Tibial artery (tissue), 4 donors: ENCODE data around the gene CCDC127.

ENCODE experiments used
- DNase-seq, 2 donors: peaks; one replicate each; pipeline ENCODE4 v3.0.0-alpha.2; 2019
- H3K27ac ChIP-seq, 2 donors: fragments of 200-600 bp; sonication (generic) in 1 of 2; 1 replicate in 1 of 2; 2 replicates in 1 of 2; pipeline ENCODE4 v1.5.1; 2018 to 2019; ENCODE audit warnings: mild to moderate bottlenecking in 1 of 2
- H3K27me3 ChIP-seq, 2 donors: fragments of 200-600 bp; sonication (generic) in 1 of 2; one replicate each; pipeline versions ENCODE4 v1.5.1 to v1.6.0; 2016 to 2019
- H3K36me3 ChIP-seq, 3 donors: fragments of 200-600 bp; sonication (generic) in 2 of 3; one replicate each; pipeline ENCODE4 v1.5.1; 2016 to 2019; ENCODE audit warnings: mild to moderate bottlenecking in 2 of 3
- H3K4me1 ChIP-seq, 4 donors: fragments of 200-600 bp; sonication (generic) in 2 of 4; 1 replicate in 3 of 4; 2 replicates in 1 of 4; pipeline ENCODE4 v1.5.1; 2016 to 2019
- H3K4me3 ChIP-seq, 2 donors: fragments of 200-600 bp; sonication (generic) in 1 of 2; 1 replicate in 1 of 2; 2 replicates in 1 of 2; pipeline ENCODE4 v1.5.1; 2018 to 2019; ENCODE audit warnings: mild to moderate bottlenecking in 2 of 2
- H3K9me3 ChIP-seq, 3 donors: fragments of 200-600 bp; sonication (generic) in 1 of 3; one replicate each; pipeline ENCODE4 v1.5.1; 2016 to 2019
- CTCF ChIP-seq, 2 experiments: fragments of 200-600 bp in 1 of 2; fragments of 450-650 bp in 1 of 2; IDR thresholded peaks; one replicate each; pipeline ENCODE4 v1.5.1; 2017 to 2019; ENCODE audit warnings: antibody characterized with exemption in 2 of 2, mild to moderate bottlenecking in 1 of 2, moderate library complexity in 1 of 2
- intact Hi-C: fragments of 100-400 bp; cut with DNase I; formaldehyde crosslinking; loops from one replicate; pipeline ENCODE4 v1.15.0; 2023; ENCODE audit warnings: low total_unique reads

The CCDC127 gene

GRCh38 chr5:196350-196749 lies 21.6 kb downstream of the CCDC127 start:
- Histone ChIP-seq H3K27me3 (no peaks in the 10 kb centered on the region), H3K4me3 (no peak overlapping the region), H3K4me1 (peaks cover 0 to 6% (median 4%) of the 10 kb centered on the region in 4 donors), H3K27ac (no peak overlapping the region), H3K36me3 (peaks cover 0 to 17% (median 11%) of the 10 kb centered on the region in 3 donors), H3K9me3 (no peaks in the 10 kb centered on the region)
- no peak for DNase-seq
- intact Hi-C loops: no loop called here
- TF ChIP-seq CTCF (IDR thresholded peaks at IDR 0.05): no peak

GRCh38 chr5:195401-196160 lies 22.4 kb downstream of the CCDC127 start:
- intact Hi-C loops: no loop called here
- Histone ChIP-seq H3K4me3 (no peak overlapping the region), H3K4me1 (peaks cover 0 to 13% (median 12%) of the 10 kb centered on the region in 4 donors), H3K9me3 (no peaks in the 10 kb centered on the region), H3K27me3 (no peaks in the 10 kb centered on the region), H3K36me3 (peaks cover 0 to 11% (median 10%) of the 10 kb centered on the region in 3 donors), H3K27ac (no peak overlapping the region)
- no peak for TF ChIP-seq CTCF (IDR thresholded peaks at IDR 0.05)
- DNase-seq: peak; percentile 13 to 55

GRCh38 chr5:194603-195209 lies 23.2 kb downstream of the CCDC127 start:
- H3K4me3 ChIP-seq: no peak overlapping the region
- peak in 1 of 2 donors; percentile 51 for DNase-seq
- H3K27me3 ChIP-seq: no peaks in the 10 kb centered on the region
- peaks cover 0 to 11% (median 10%) of the 10 kb centered on the region in 3 donors for H3K36me3 ChIP-seq
- H3K27ac ChIP-seq: no peak overlapping the region
- no peaks in the 10 kb centered on the region for H3K9me3 ChIP-seq
- no peak for TF ChIP-seq CTCF (IDR thresholded peaks at IDR 0.05)
- intact Hi-C loops: no loop called here
- peaks cover 0 to 17% (median 16%) of the 10 kb centered on the region in 4 donors for H3K4me1 ChIP-seq

- no peak overlapping the region for H3K4me3 ChIP-seq
- H3K27ac ChIP-seq: no peak overlapping the region
- DNase-seq: peak in 1 of 2 donors; percentile 59
- no peaks in the 10 kb centered on the region for H3K9me3 ChIP-seq
- H3K27me3 ChIP-seq: no peaks in the 10 kb centered on the region
- intact Hi-C loops: no loop called here
- peaks cover 0 to 17% (median 16%) of the 10 kb centered on the region in 4 donors for H3K4me1 ChIP-seq
- peaks cover 0 to 8% (median 6%) of the 10 kb centered on the region in 3 donors for H3K36me3 ChIP-seq
- TF ChIP-seq CTCF (IDR thresholded peaks at IDR 0.05): no peak
Observed at GRCh38 chr5:194102-194501, 23.9 kb downstream of the CCDC127 start.

GRCh38 chr5:192970-193831 lies 24.8 kb downstream of the CCDC127 start:
- Histone ChIP-seq H3K4me3 (no peak overlapping the region), H3K27ac (no peak overlapping the region), H3K4me1 (peaks cover 0 to 25% (median 20%) of the 10 kb centered on the region in 4 donors), H3K27me3 (no peaks in the 10 kb centered on the region), H3K9me3 (no peaks in the 10 kb centered on the region), H3K36me3 (peaks cover 0 to under 1% (median 0%) of the 10 kb centered on the region in 3 donors)
- no peak for TF ChIP-seq CTCF (IDR thresholded peaks at IDR 0.05)
- DNase-seq: peak in 1 of 2 donors; percentile 63
- intact Hi-C loops: no loop called here
